GM12801 (cell line): Measurements from ENCODE around the gene STK39.

Source experiments
- CTCF ChIP-seq: IDR thresholded peaks from one replicate; pipeline ENCODE4 v1.5.1; 2011; ENCODE audit warnings: control low read depth; ENCODE audit not compliant: insufficient read length; ENCODE audit errors: extremely low read depth

STK39 gene

GRCh38 chr2:168030862-168031624, 216.4 kb downstream of the STK39 start:
- no peak for TF ChIP-seq CTCF

- no peak for TF ChIP-seq CTCF
Observed at GRCh38 chr2:168029071-168029470, 218.3 kb downstream of the STK39 start.

GRCh38 chr2:168028362-168028761, 219.0 kb downstream of the STK39 start:
- no peak for TF ChIP-seq CTCF

GRCh38 chr2:168025487-168026202, 221.8 kb downstream of the STK39 start:
- TF ChIP-seq CTCF: no peak

- TF ChIP-seq CTCF: no peak
Observed at GRCh38 chr2:168024459-168024858, 222.9 kb downstream of the STK39 start.

- TF ChIP-seq CTCF: no peak
Observed at GRCh38 chr2:168021800-168022587, 225.4 kb downstream of the STK39 start.

- no peak for TF ChIP-seq CTCF
Observed at GRCh38 chr2:168015274-168015953, 232.0 kb downstream of the STK39 start.
